ENCODE results near the gene RNF168.
"Not testable (repeated sequence)": the region's sequence is repeated elsewhere in the genome, so short reads cannot be mapped to it uniquely, and the experiment has no call there.

Gene RNF168

GRCh38 chr3:196421668-196422067 is 81.9 kb downstream of the RNF168 start:
- not testable (repeated sequence) for H3K36me3 ChIP-seq (ENCODE audit: control insufficient read depth, insufficient read depth, low read length); DNase-seq; H3K4me3 ChIP-seq (ENCODE audit: insufficient read depth, low read depth, low read length, poor library complexity, severe bottlenecking); H3K4me1 ChIP-seq (ENCODE audit: control insufficient read depth, insufficient read depth, low read length, poor library complexity, severe bottlenecking); H3K27me3 ChIP-seq (replicated peaks; ENCODE audit: control insufficient read depth, insufficient read depth, low read length, poor library complexity, severe bottlenecking); H3K27ac ChIP-seq (ENCODE audit: insufficient read depth, low read length, poor library complexity, severe bottlenecking); H3K9me3 ChIP-seq (ENCODE audit: control insufficient read depth, low read length)

GRCh38 chr3:196419386-196419785 is 84.2 kb downstream of the RNF168 start:
- Histone ChIP-seq H3K4me1 (ENCODE audit: control insufficient read depth, insufficient read depth, low read length, poor library complexity, severe bottlenecking) (no peaks in the 10 kb centered on the region), H3K9me3 (ENCODE audit: control insufficient read depth, low read length) (no peaks in the 10 kb centered on the region), H3K27ac (ENCODE audit: insufficient read depth, low read length, poor library complexity, severe bottlenecking) (no peak overlapping the region), H3K4me3 (ENCODE audit: insufficient read depth, low read depth, low read length, poor library complexity, severe bottlenecking) (no peak overlapping the region), H3K36me3 (ENCODE audit: control insufficient read depth, insufficient read depth, low read length) (no peaks in the 10 kb centered on the region), H3K27me3 (replicated peaks; ENCODE audit: control insufficient read depth, insufficient read depth, low read length, poor library complexity, severe bottlenecking) (no peaks in the 10 kb centered on the region)
- no peak for DNase-seq
